Mesenchymal stem cell (in vitro differentiated cells and primary cell): Measurements from ENCODE around the gene GRIK4.

Experiments used
- DNase-seq: peaks from one replicate; pipeline ENCODE4 v3.0.0-alpha.2; 2013
- H2AFZ ChIP-seq: one replicate; pipeline ENCODE4 v1.6.1; 2013; ENCODE audit warnings: low read depth, mild to moderate bottlenecking, control low read depth, inconsistent platforms, low read length, moderate library complexity
- H2AK5ac ChIP-seq: 2 replicates; pipeline ENCODE4 v1.6.1; 2013; ENCODE audit warnings: low read length, moderate library complexity, mild to moderate bottlenecking, inconsistent platforms; ENCODE audit not compliant: severe bottlenecking
- H2BK120ac ChIP-seq: one replicate; pipeline ENCODE4 v1.6.1; 2013; ENCODE audit warnings: low read depth, mild to moderate bottlenecking, inconsistent platforms, low read length, moderate library complexity
- H2BK12ac ChIP-seq, 2 experiments: one replicate each; pipeline ENCODE4 v1.6.1; 2013; ENCODE audit warnings: inconsistent platforms in 2 of 2, low read length in 2 of 2, mild to moderate bottlenecking in 2 of 2, moderate library complexity in 2 of 2, control low read depth in 1 of 2
- H2BK15ac ChIP-seq: one replicate; pipeline ENCODE4 v1.6.1; 2013; ENCODE audit warnings: mild to moderate bottlenecking, low read depth, inconsistent platforms; ENCODE audit not compliant: poor library complexity, severe bottlenecking
- H2BK5ac ChIP-seq: 2 replicates; pipeline ENCODE4 v1.6.1; 2013; ENCODE audit warnings: low read depth, mild to moderate bottlenecking, low read length, control low read depth, inconsistent platforms; ENCODE audit not compliant: poor library complexity, severe bottlenecking
- H3K14ac ChIP-seq, 2 experiments: one replicate each; pipeline ENCODE4 v1.6.1; 2013; ENCODE audit warnings: inconsistent platforms in 2 of 2, low read length in 2 of 2, control low read depth in 1 of 2, mild to moderate bottlenecking in 1 of 2, moderate library complexity in 1 of 2
- H3K18ac ChIP-seq, 2 experiments: one replicate each; pipeline ENCODE4 v1.6.1; 2013; ENCODE audit warnings: inconsistent platforms in 2 of 2, low read length in 2 of 2, control low read depth in 1 of 2, low read depth in 1 of 2, mild to moderate bottlenecking in 1 of 2
- H3K23ac ChIP-seq, 2 experiments: one replicate each; pipeline ENCODE4 v1.6.1; 2013; ENCODE audit warnings: inconsistent platforms in 2 of 2, low read length in 2 of 2, mild to moderate bottlenecking in 2 of 2, moderate library complexity in 2 of 2, control low read depth in 1 of 2
- H3K27ac ChIP-seq: 2 replicates; pipeline ENCODE4 v1.5.1; 2013; ENCODE audit warnings: mild to moderate bottlenecking, moderate library complexity, low read length, control low read depth, inconsistent platforms; ENCODE audit not compliant: poor library complexity, severe bottlenecking
- H3K27me3 ChIP-seq, 2 experiments: 2 replicates each; pipeline versions ENCODE4 v1.6.1 to v1.7.0; 2013; ENCODE audit warnings: low read length in 2 of 2, mild to moderate bottlenecking in 2 of 2, moderate library complexity in 2 of 2, control low read depth in 1 of 2, inconsistent platforms in 1 of 2; ENCODE audit not compliant: control insufficient read depth in 1 of 2, insufficient read depth in 1 of 2
- H3K36me3 ChIP-seq, 2 experiments: 2 replicates each; pipeline versions ENCODE4 v1.6.1 to v1.7.0; 2013; ENCODE audit warnings: low read length in 2 of 2, control low read depth in 1 of 2, inconsistent platforms in 1 of 2, low read depth in 1 of 2, mild to moderate bottlenecking in 1 of 2; ENCODE audit not compliant: insufficient read depth in 2 of 2, control insufficient read depth in 1 of 2
- H3K4ac ChIP-seq, 2 experiments: one replicate each; pipeline ENCODE4 v1.6.1; 2013; ENCODE audit warnings: inconsistent platforms in 2 of 2, low read length in 2 of 2, mild to moderate bottlenecking in 2 of 2, moderate library complexity in 2 of 2, control low read depth in 1 of 2, low read depth in 1 of 2
- H3K4me1 ChIP-seq: 2 replicates; pipeline ENCODE4 v1.6.1; 2013; ENCODE audit warnings: low read depth, low read length, control low read depth; ENCODE audit not compliant: control insufficient read depth, insufficient read depth
- H3K4me2 ChIP-seq: 2 replicates; pipeline ENCODE4 v1.6.1; 2013; ENCODE audit warnings: low read length, mild to moderate bottlenecking, inconsistent platforms; ENCODE audit not compliant: poor library complexity, severe bottlenecking
- H3K4me3 ChIP-seq, 2 experiments: 2 replicates each; pipeline versions ENCODE4 v1.5.1 to v1.7.0; 2013; ENCODE audit warnings: low read length in 2 of 2, mild to moderate bottlenecking in 2 of 2, control low read depth in 1 of 2, low read depth in 1 of 2; ENCODE audit not compliant: insufficient read depth in 1 of 2
- H3K79me1 ChIP-seq: replicated peaks from 2 replicates; pipeline ENCODE4 v1.6.1; 2013; ENCODE audit warnings: mild to moderate bottlenecking, control low read depth, low read length, inconsistent platforms; ENCODE audit not compliant: poor library complexity, severe bottlenecking
- H3K9ac ChIP-seq: 2 replicates; pipeline ENCODE4 v1.7.0; 2013; ENCODE audit warnings: mild to moderate bottlenecking, low read length, moderate library complexity
- H3K9me3 ChIP-seq: 2 replicates; pipeline ENCODE4 v1.7.0; 2013; ENCODE audit warnings: mild to moderate bottlenecking, low read length; ENCODE audit not compliant: control insufficient read depth
- H4K8ac ChIP-seq: one replicate; pipeline ENCODE4 v1.6.1; 2013; ENCODE audit warnings: inconsistent platforms, mild to moderate bottlenecking, low read length, moderate library complexity
- H4K91ac ChIP-seq: one replicate; pipeline ENCODE4 v1.6.1; 2013; ENCODE audit warnings: mild to moderate bottlenecking, low read length, inconsistent platforms
- WGBS: methylation state at CpG from one replicate; pipeline ENCODE4 v1.1.7; 2013; ENCODE audit warnings: mixed read lengths; 5-methylcytosine and 5-hydroxymethylcytosine counted together

GRIK4 gene

DNA sequence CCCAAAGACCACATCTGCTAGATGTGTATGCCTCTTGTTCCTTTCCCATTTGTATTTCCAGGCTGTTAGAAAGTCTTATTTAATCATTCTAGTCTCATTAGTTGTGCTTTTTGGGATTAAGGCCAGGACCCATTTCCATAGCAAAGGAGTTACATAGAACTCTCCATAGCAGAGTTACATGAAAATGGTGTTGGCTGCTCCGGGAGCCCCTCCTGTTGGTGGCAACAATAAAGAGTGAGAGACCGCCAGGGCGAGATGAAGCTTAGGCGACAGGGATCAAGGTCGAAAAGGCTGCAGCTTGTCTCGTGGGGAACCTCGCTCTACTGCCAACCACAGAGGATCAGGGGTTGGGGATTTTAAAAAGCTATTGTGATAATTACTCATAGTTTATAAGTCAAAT, 58.3 kb downstream of the GRIK4 start:
- no peak overlapping the region for H3K27ac ChIP-seq
- H2BK5ac ChIP-seq, result no peak overlapping the region
- H3K27me3 ChIP-seq, result peaks cover 20 to 39% of the 10 kb centered on the region in 2 experiments
- H2BK15ac ChIP-seq, result no peak overlapping the region
- H2BK120ac ChIP-seq, result no peak overlapping the region
- H2AK5ac ChIP-seq, result no peak overlapping the region
- 83% methylated on average over 6 of the region's 7 CpGs for WGBS
- no peaks in the 10 kb centered on the region for H3K79me1 ChIP-seq
- no peaks in the 10 kb centered on the region for H3K36me3 ChIP-seq
- no peaks in the 10 kb centered on the region for H3K9me3 ChIP-seq
- peaks cover 6% of the 10 kb centered on the region for H3K4me1 ChIP-seq
- H4K8ac ChIP-seq, result no peak overlapping the region
- H3K23ac ChIP-seq, result no peak overlapping the region
- H3K4me2 ChIP-seq, result no peak overlapping the region
- DNase-seq, result no peak
- no peak overlapping the region for H3K18ac ChIP-seq
- H4K91ac ChIP-seq, result no peak overlapping the region
- no peak overlapping the region for H2BK12ac ChIP-seq
- no peak overlapping the region for H3K4ac ChIP-seq
- H3K9ac ChIP-seq, result no peak overlapping the region
- H3K14ac ChIP-seq, result no peak overlapping the region
- no peak overlapping the region for H2AFZ ChIP-seq
- H3K4me3 ChIP-seq, result no peak overlapping the region

DNA sequence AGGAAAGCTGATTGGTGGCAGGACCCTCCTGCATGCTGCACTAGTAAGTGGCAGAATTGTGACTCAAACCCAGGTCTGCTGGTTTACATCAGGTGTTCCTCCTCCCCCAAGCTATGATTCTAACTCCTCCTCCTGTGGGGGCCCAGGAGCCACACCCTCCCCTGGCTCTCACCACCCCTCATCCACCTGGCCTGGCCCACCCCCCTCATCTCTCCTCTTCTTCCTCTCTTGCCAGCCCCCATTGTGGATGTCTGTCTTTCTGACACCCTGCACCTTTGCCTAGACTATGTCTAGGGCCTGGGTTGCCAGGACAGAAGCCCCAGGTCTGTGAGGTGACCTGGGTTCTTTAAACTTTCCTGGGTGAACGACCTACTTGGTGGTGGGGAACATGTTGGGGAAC, 59.9 kb downstream of the GRIK4 start:
- Histone ChIP-seq H3K4ac (no peak overlapping the region), H3K4me3 (no peak overlapping the region), H3K36me3 (no peaks in the 10 kb centered on the region), H2BK15ac (no peak overlapping the region), H2BK12ac (no peak overlapping the region), H3K27ac (no peak overlapping the region), H3K9ac (no peak overlapping the region), H3K14ac (no peak overlapping the region), H2AK5ac (no peak overlapping the region), H3K4me1 (peaks cover 2% of the 10 kb centered on the region), H4K8ac (no peak overlapping the region), H3K27me3 (peaks cover 33 to 53% of the 10 kb centered on the region in 2 experiments), H2AFZ (no peak overlapping the region), H3K18ac (no peak overlapping the region), H3K4me2 (no peak overlapping the region), H3K79me1 (no peaks in the 10 kb centered on the region), H3K23ac (no peak overlapping the region), H2BK120ac (no peak overlapping the region), H4K91ac (no peak overlapping the region), H2BK5ac (no peak overlapping the region), H3K9me3 (no peaks in the 10 kb centered on the region)
- WGBS, result 31% methylated on average over 1 of the region's 1 CpG
- DNase-seq, result no peak

DNA sequence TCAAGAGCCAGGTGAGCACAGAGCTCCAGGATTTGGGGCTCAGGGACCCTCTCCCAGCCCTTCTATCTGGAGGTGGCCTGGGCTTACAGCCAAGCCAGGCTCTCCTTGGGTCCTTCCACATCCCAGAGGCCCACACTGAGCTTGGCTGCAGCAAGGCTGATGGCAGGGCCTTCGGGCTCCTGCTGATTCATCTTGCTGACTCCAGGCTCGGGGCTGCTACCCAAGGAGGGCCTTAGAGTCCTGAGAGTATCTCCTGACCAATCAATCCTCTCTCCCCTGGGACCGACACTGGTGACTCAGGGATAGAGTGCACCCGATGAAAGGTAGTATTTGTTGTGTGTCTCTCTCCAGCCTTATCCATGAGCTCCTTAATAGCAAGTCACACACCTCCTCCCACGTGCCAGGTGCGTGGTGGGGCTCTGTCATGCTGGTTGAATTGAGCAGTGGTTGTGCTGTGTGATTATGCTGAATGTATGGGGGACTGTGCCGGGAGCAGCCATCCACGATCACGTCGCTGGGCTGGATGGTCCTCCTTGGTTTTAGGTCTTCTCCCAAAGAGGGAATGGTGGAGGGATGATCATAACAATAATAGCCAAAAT, 62.3 kb downstream of the GRIK4 start:
- H3K18ac ChIP-seq, result no peak overlapping the region
- WGBS, result 78% methylated on average over 4 of the region's 10 CpGs
- H3K4ac ChIP-seq, result no peak overlapping the region
- no peak overlapping the region for H2AK5ac ChIP-seq
- no peak overlapping the region for H3K27ac ChIP-seq
- no peak overlapping the region for H4K91ac ChIP-seq
- H3K23ac ChIP-seq, result no peak overlapping the region
- H3K27me3 ChIP-seq, result peaks cover 57 to 72% of the 10 kb centered on the region in 2 experiments
- H2BK15ac ChIP-seq, result no peak overlapping the region
- no peaks in the 10 kb centered on the region for H3K36me3 ChIP-seq
- peaks cover 2% of the 10 kb centered on the region for H3K4me1 ChIP-seq
- H2BK12ac ChIP-seq, result no peak overlapping the region
- no peak overlapping the region for H3K9ac ChIP-seq
- H2BK120ac ChIP-seq, result no peak overlapping the region
- H3K4me3 ChIP-seq, result no peak overlapping the region
- H3K79me1 ChIP-seq, result no peaks in the 10 kb centered on the region
- no peaks in the 10 kb centered on the region for H3K9me3 ChIP-seq
- no peak for DNase-seq
- H3K14ac ChIP-seq, result no peak overlapping the region
- H3K4me2 ChIP-seq, result no peak overlapping the region
- H4K8ac ChIP-seq, result no peak overlapping the region
- no peak overlapping the region for H2BK5ac ChIP-seq
- H2AFZ ChIP-seq, result no peak overlapping the region

DNA sequence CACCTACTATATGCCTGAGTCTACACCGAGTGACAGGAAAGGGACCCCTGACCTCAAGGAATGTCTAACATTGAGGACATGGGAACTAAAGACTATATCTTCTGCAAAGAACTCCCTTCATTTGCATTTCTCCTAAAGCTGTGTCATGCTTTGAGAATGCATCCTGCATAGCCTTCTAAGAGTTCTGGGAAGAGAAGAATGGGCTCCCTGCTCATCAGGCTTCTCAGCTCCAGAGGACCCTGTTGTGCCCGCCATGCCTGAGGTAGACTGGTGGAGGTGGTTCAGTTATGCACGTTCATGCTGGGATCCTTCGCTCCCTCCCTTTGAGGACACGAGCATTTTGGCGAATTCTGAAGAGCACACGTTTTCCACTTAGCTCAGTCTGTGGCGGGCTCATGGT, 63.3 kb downstream of the GRIK4 start:
- Histone ChIP-seq H3K9me3 (no peaks in the 10 kb centered on the region), H3K4me3 (no peak overlapping the region), H2AFZ (no peak overlapping the region), H3K4me2 (no peak overlapping the region), H2AK5ac (no peak overlapping the region), H3K27me3 (peaks cover 60 to 79% of the 10 kb centered on the region in 2 experiments), H4K91ac (no peak overlapping the region), H3K4me1 (peaks cover 2% of the 10 kb centered on the region), H4K8ac (no peak overlapping the region), H2BK120ac (no peak overlapping the region), H3K4ac (no peak overlapping the region), H2BK12ac (no peak overlapping the region), H3K9ac (no peak overlapping the region), H3K23ac (no peak overlapping the region), H2BK5ac (no peak overlapping the region), H2BK15ac (no peak overlapping the region), H3K79me1 (no peaks in the 10 kb centered on the region), H3K27ac (no peak overlapping the region), H3K14ac (no peak overlapping the region), H3K36me3 (no peaks in the 10 kb centered on the region), H3K18ac (no peak overlapping the region)
- WGBS, result 82% methylated on average over 8 of the region's 8 CpGs
- DNase-seq, result no peak
